ENCODE data around the gene RLN1.
"Not testable (repeated sequence)": the region's sequence is repeated elsewhere in the genome, so short reads cannot be mapped to it uniquely, and the experiment has no call there.

The RLN1 gene

DNA sequence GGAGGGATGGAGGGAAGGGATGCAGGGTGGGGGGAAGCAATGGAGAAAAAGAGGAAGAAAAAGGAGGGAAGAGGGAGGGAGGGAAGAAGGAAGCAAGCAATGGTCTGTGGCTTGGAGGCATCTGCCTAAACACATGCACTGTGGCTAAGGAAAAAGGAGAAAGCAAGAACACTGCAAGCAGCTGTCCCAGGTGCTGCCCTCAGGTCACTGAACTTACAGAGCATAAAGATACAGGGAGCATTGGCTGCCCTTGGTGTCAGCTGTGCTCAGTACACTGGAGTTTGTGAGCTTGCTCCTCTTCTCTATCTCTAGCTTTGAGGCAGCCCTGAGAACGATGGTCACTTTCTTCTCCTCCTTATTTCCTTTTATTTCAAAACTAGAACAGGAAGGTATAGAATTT, 18.1 kb downstream of the RLN1 start:
- DNase-seq (ENCODE audit: low spot score) = not testable (repeated sequence)

DNA sequence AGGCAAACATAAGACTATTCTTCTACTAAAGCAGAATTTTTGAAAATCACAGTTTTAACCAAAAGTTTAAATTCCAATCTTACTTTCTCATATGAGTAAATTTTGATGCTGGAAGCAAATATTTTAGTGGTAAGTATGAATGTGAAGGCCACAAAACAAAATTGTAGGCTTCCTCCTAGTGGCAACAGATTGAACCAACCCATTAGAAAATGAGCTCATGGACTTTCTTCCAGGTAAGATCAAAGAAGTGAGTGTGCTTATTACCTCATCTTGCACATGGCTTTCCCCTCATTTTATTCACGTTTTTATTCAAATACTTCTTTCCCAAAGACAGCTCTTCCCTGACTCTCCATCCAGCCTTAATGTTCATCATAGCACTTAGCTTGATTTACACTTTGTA, 18.6 kb downstream of the RLN1 start:
- DNase-seq (ENCODE audit: low spot score) = no peak

DNA sequence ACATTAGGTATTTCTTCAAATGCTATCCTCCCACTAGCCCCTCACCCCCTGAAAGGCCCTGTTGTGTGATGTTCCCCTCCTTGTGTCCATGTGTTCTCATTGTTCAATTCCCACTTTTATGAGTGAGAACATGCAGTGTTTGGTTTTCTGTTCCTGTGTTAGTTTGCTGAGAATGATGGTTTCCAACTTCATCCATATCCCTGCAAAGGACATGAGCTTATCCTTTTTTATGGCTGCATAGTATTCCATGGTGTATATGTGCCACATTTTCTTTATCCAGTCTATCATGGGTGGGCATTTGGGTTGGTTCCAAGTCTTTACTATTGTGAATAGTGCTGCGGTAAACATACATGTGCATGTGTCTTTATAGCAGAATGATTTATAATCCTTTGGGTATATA, 23.3 kb downstream of the RLN1 start:
- not testable (repeated sequence) for DNase-seq (ENCODE audit: low spot score)

DNA sequence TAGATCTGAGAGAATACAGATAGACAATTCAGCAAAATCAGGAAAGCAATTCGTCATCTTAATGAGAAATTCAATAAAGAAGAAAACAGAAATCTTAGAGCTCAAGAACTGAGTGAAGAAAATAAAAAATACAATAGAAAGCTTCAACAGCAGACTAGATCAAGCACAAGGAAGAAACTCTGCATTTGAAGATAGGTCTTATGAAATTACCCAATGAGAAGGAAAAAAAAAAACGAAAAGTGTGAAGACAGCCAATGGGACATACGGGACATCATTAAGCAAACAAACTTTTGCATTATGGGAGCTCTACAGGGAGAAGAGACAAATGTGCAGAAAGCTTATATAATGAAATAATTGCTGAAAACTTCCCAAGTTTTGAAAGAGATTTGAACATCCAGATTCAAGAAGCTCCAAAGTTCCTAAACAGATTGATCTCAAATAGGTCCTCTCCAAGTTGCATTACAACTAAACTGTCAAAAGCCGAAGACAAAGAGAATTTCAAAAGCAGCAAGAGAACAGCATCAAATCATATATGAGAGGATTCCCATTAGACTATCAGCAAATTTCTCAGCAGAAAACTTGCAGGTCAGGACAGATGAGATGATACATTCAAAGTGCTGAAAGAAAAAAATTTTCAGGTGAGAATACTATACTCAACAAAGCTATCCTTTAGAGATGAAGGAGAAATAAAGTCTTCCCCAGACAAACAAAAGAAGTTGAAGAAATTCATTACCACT, 24.3 kb downstream of the RLN1 start:
- DNase-seq (ENCODE audit: low spot score) = no peak

DNA sequence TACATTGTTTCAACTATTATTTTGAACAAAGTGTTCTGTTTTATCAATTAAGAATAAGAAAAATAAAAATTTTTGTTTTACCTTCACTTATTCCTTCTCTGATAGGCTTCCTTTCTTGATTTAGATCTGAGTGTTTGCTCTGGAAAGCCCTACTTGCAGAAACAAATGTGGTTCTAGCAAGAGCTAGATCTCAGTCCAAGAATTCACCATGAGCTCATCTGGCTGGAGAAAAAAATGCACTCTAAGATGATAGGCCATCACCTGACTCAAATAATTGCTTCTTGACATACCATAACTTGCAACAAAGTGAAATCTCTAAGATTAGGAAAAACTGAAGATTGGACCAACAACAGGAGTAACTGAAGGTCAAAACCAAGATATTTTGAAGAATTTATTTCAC, 28.8 kb downstream of the RLN1 start:
- no peak for DNase-seq (ENCODE audit: low spot score)

DNA sequence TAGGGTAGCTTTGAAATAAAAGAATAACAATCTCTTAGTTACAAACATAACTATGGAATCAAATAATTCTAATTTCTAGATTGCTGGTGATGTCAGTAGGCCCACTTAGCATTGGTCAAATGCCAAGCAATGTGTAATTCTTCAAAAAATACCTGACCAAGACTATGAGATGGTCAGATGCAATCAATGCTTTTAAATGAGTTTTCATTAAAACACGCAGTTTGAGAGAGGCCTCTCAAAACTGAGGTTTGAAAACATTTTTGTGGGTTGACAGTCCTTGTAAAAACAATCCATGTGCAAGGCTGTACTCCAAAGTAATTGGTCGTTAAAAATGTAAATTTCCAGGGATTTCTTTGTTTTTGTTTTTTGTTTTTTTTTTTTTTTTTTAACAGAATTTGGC, 33.9 kb downstream of the RLN1 start:
- DNase-seq (ENCODE audit: low spot score) = no peak

DNA sequence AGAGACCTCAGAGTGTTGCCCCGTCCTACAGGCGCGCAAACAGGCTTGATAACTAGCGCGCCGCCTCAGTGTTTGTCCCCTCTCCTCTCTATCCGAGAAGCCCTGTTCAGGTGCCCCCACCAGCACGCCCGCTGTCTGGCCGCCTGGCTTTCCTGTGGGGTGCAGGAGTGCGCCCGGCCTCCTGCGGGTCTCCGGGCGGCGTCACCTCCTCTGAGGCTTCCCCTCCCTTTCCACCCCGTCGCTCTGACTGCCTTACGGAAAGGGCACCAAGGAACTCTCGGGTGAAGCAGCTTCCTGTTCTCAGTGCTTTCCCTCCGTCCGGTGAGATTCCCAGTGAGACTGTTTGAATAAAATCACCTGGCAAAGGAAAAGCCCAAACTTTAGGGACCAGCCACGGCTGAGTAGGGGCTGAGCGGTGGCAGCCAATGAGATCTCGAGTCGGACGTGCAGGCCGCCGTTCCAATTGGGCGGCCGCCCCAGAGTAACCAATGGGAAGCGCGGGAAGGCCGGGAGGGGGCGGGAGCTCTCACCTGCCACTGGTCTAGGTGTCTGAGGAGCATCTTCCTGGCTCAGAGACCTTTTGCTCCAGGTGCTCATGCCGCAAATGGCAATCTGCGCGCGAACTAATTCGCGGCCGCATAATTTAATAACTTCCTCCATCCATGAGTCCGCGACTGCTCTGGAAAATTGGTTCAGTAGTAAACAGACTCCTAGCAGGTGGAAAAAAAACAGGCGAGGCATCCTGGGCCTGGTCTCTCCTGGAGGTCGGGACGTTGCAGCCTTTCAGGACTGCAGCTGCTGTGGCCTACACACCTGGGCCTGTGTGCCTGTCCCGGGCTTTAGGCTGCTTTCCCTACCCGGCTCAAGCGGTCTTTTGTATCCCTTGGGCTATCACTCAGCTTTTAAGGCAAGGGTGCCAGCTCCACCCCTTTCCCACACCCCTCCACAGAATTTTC, 35.6 kb downstream of the RLN1 start, which contains the start of gene RLN2:
RLN2 (minus strand) TSS at position 877 of the 956 bp plus-strand sequence; CDS start at position 741, 136 bp downstream.
- DNase-seq (ENCODE audit: low spot score) = not testable (repeated sequence)

DNA sequence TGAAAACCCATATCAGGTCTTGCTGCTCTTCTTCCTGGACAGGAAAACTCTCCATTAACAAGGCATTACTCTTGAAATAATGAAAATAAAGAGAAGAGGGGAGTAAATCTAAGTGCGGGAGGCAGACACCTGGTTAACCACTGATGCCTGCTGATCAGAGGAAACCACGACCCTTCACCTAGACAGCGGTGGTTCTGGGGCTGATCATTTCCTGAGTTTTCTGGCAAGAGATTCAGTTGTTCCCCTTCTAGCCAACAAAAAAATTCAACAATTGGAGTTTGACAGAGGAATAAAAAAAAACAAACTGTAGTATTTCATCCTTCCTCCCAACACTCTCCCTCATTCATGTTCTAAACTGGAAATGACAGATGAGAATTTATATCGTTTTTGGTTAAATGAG, 38.1 kb downstream of the RLN1 start:
- DNase-seq (ENCODE audit: low spot score) = no peak

DNA sequence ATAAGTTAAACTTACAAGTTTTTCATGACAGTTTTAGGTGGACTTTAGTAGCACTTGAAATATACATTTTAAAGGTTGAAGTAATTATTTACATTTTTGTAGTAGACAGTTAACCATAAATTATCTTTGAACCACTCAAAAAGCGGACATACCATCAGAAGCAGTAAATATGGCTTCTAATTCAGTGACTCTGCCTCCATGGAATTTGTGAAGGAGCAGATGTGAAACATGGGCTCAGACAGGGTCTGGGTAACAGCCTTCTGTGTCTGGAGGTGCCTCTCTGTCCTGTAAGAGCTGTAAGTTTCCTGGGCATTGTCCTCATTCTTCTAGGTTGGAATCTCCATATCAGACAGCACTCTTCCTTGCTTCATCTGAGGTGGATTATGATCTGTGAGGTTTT, 47.5 kb downstream of the RLN1 start:
- no peak for DNase-seq (ENCODE audit: low spot score)

DNA sequence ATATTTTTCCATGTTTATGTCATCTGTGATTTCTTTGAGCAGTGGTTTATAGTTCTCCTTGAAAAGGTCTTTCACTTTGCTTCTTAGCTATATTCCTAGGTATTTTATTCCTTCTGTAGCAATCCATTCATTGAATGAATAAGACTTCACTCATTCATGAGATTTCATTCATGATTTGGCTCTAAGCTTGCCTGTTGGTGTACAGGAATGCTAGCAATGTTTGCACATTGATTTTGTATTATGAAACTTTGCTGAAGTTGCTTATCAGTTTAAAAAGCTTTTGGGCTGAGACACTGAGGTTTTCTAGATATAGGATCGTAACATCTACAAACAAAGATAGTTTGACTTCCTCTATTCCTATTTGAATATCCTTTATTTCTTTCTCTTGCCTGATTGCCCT, 51.1 kb downstream of the RLN1 start:
- no peak for DNase-seq (ENCODE audit: low spot score)

DNA sequence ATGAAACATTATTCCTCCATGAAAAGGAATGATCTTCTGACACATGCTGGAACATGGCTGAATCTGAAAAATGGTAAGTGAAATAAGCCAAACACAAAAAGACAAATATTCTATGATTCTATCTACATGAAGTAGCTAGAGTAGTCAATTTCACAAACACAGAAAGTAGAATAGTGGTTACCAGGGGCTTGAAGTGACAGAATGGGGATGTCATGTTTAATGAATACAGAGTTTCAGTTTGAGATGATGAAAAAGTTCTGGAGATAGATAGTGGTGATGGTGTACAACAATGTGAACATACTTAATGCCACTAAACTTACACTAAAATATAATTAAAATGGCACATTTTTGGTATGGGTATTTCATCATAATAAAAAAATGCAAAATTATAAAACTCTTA, 53.4 kb downstream of the RLN1 start:
- DNase-seq (ENCODE audit: low spot score) = no peak

Measured in HuH-7.5 (cell line).